ENCODE results near the gene RXRA.

The RXRA gene

GRCh38 chr9:134449180-134449916 is 123.1 kb downstream of the RXRA start:
- Mint-ChIP-seq H3K9me3 (no peaks in the 10 kb centered on the region), H3K36me3 (ENCODE audit: insufficient read depth) (no peaks in the 10 kb centered on the region), H3K4me3 (no peak overlapping the region), H3K27me3 (no peaks in the 10 kb centered on the region), H3K27ac (peak overlapping the region in 1 of 2 donors; percentile 82), H3K4me1 (ENCODE audit: low read depth in 2 of 2) (peaks cover 0 to 6% of the 10 kb centered on the region in 2 donors)
- DNase-seq (peak; percentile 77 to 81 (median 79)), ATAC-seq (replicated peaks) (peak; percentile 99)

- Mint-ChIP-seq H3K4me3 (no peak overlapping the region), H3K27ac (no peak overlapping the region), H3K36me3 (ENCODE audit: insufficient read depth) (peaks cover 8% of the 10 kb centered on the region), H3K4me1 (ENCODE audit: low read depth in 2 of 2) (peaks cover 6 to 14% of the 10 kb centered on the region in 2 donors), H3K9me3 (no peaks in the 10 kb centered on the region), H3K27me3 (no peaks in the 10 kb centered on the region)
- ATAC-seq (replicated peaks) (no peak), DNase-seq (no peak)
Observed at GRCh38 chr9:134451700-134452458, 125.6 kb downstream of the RXRA start.

- ATAC-seq (replicated peaks), result no peak
- H3K9me3 Mint-ChIP-seq, result no peaks in the 10 kb centered on the region
- H3K4me3 Mint-ChIP-seq, result no peak overlapping the region
- peaks cover 10 to 16% of the 10 kb centered on the region in 2 donors for H3K4me1 Mint-ChIP-seq (ENCODE audit: low read depth in 2 of 2)
- no peak overlapping the region for H3K27ac Mint-ChIP-seq
- H3K36me3 Mint-ChIP-seq (ENCODE audit: insufficient read depth), result peaks cover 8% of the 10 kb centered on the region
- no peaks in the 10 kb centered on the region for H3K27me3 Mint-ChIP-seq
- DNase-seq, result no peak
Observed at GRCh38 chr9:134452728-134453127, 126.5 kb downstream of the RXRA start.

- Mint-ChIP-seq H3K9me3 (no peaks in the 10 kb centered on the region), H3K27ac (peak overlapping the region in 1 of 2 donors; percentile 86), H3K27me3 (no peaks in the 10 kb centered on the region), H3K4me3 (no peak overlapping the region), H3K4me1 (ENCODE audit: low read depth in 2 of 2) (peaks cover 10 to 16% of the 10 kb centered on the region in 2 donors), H3K36me3 (ENCODE audit: insufficient read depth) (peaks cover 8% of the 10 kb centered on the region)
- ATAC-seq (replicated peaks) (no peak), DNase-seq (no peak)
Observed at GRCh38 chr9:134453776-134454475, 127.7 kb downstream of the RXRA start.

- Mint-ChIP-seq H3K36me3 (ENCODE audit: insufficient read depth) (peaks cover 8% of the 10 kb centered on the region), H3K9me3 (no peaks in the 10 kb centered on the region), H3K4me1 (ENCODE audit: low read depth in 2 of 2) (peaks cover 10 to 16% of the 10 kb centered on the region in 2 donors), H3K27ac (peak overlapping the region in 1 of 2 donors; percentile 86), H3K27me3 (no peaks in the 10 kb centered on the region), H3K4me3 (no peak overlapping the region)
- no peak for DNase-seq
- ATAC-seq (replicated peaks), result no peak
Observed at GRCh38 chr9:134454476-134454857, 128.2 kb downstream of the RXRA start.

GRCh38 chr9:134455021-134455471 is 128.8 kb downstream of the RXRA start:
- Mint-ChIP-seq H3K4me1 (ENCODE audit: low read depth in 2 of 2) (peaks cover 10 to 13% of the 10 kb centered on the region in 2 donors), H3K27me3 (no peaks in the 10 kb centered on the region), H3K27ac (peak overlapping the region in 1 of 2 donors; percentile 86), H3K4me3 (peak overlapping the region in 1 of 2 donors; percentile 77), H3K36me3 (ENCODE audit: insufficient read depth) (peaks cover 8% of the 10 kb centered on the region), H3K9me3 (no peaks in the 10 kb centered on the region)
- ATAC-seq (replicated peaks) (no peak), DNase-seq (no peak)

- no peaks in the 10 kb centered on the region for H3K27me3 Mint-ChIP-seq
- H3K27ac Mint-ChIP-seq, result peak overlapping the region; percentile 86 to 89
- no peaks in the 10 kb centered on the region for H3K9me3 Mint-ChIP-seq
- DNase-seq (no peak), ATAC-seq (replicated peaks) (no peak)
- H3K4me1 Mint-ChIP-seq (ENCODE audit: low read depth in 2 of 2), result peaks cover 10 to 13% of the 10 kb centered on the region in 2 donors
- H3K36me3 Mint-ChIP-seq (ENCODE audit: insufficient read depth), result peaks cover 8% of the 10 kb centered on the region
- H3K4me3 Mint-ChIP-seq, result peak overlapping the region; percentile 76 to 77
Observed at GRCh38 chr9:134455537-134455933, 129.3 kb downstream of the RXRA start.

- H3K36me3 Mint-ChIP-seq (ENCODE audit: insufficient read depth), result peaks cover 8% of the 10 kb centered on the region
- H3K27ac Mint-ChIP-seq, result peak overlapping the region; percentile 86 to 89
- H3K27me3 Mint-ChIP-seq, result no peaks in the 10 kb centered on the region
- DNase-seq, result peak; percentile 63 to 68 (median 65)
- H3K9me3 Mint-ChIP-seq, result no peaks in the 10 kb centered on the region
- peaks cover 10 to 13% of the 10 kb centered on the region in 2 donors for H3K4me1 Mint-ChIP-seq (ENCODE audit: low read depth in 2 of 2)
- peak; percentile 91 for ATAC-seq (replicated peaks)
- H3K4me3 Mint-ChIP-seq, result peak overlapping the region; percentile 76 to 77
Observed at GRCh38 chr9:134455934-134456755, 129.9 kb downstream of the RXRA start.

GRCh38 chr9:134456756-134457305 is 130.6 kb downstream of the RXRA start:
- H3K36me3 Mint-ChIP-seq (ENCODE audit: insufficient read depth), result peaks cover 8% of the 10 kb centered on the region
- peaks cover 10 to 13% of the 10 kb centered on the region in 2 donors for H3K4me1 Mint-ChIP-seq (ENCODE audit: low read depth in 2 of 2)
- no peaks in the 10 kb centered on the region for H3K9me3 Mint-ChIP-seq
- H3K4me3 Mint-ChIP-seq, result peak overlapping the region; percentile 76 to 77
- peaks cover under 1 to 3% of the 10 kb centered on the region in 2 donors for H3K27me3 Mint-ChIP-seq
- DNase-seq, result no peak
- H3K27ac Mint-ChIP-seq, result peak overlapping the region; percentile 86 to 89
- ATAC-seq (replicated peaks), result no peak

GRCh38 chr9:134457321-134458206 is 131.3 kb downstream of the RXRA start:
- H3K27ac Mint-ChIP-seq, result peak overlapping the region; percentile 86 to 89
- DNase-seq (no peak), ATAC-seq (replicated peaks) (no peak)
- peaks cover 7 to 10% of the 10 kb centered on the region in 2 donors for H3K27me3 Mint-ChIP-seq
- H3K4me3 Mint-ChIP-seq, result peak overlapping the region in 1 of 2 donors; percentile 6
- H3K36me3 Mint-ChIP-seq (ENCODE audit: insufficient read depth), result peaks cover 8% of the 10 kb centered on the region
- no peaks in the 10 kb centered on the region for H3K9me3 Mint-ChIP-seq
- peaks cover 10 to 13% of the 10 kb centered on the region in 2 donors for H3K4me1 Mint-ChIP-seq (ENCODE audit: low read depth in 2 of 2)

GRCh38 chr9:134458207-134459108 is 132.2 kb downstream of the RXRA start:
- Mint-ChIP-seq H3K27me3 (peaks cover 7 to 18% of the 10 kb centered on the region in 2 donors), H3K36me3 (ENCODE audit: insufficient read depth) (peaks cover 8% of the 10 kb centered on the region), H3K9me3 (no peaks in the 10 kb centered on the region), H3K27ac (peak overlapping the region in 1 of 2 donors; percentile 89), H3K4me3 (peak overlapping the region in 1 of 2 donors; percentile 6), H3K4me1 (ENCODE audit: low read depth in 2 of 2) (peaks cover 10 to 13% of the 10 kb centered on the region in 2 donors)
- DNase-seq, result no peak
- ATAC-seq (replicated peaks), result no peak
